Measurements from ENCODE around the gene PLCH2.

DNA sequence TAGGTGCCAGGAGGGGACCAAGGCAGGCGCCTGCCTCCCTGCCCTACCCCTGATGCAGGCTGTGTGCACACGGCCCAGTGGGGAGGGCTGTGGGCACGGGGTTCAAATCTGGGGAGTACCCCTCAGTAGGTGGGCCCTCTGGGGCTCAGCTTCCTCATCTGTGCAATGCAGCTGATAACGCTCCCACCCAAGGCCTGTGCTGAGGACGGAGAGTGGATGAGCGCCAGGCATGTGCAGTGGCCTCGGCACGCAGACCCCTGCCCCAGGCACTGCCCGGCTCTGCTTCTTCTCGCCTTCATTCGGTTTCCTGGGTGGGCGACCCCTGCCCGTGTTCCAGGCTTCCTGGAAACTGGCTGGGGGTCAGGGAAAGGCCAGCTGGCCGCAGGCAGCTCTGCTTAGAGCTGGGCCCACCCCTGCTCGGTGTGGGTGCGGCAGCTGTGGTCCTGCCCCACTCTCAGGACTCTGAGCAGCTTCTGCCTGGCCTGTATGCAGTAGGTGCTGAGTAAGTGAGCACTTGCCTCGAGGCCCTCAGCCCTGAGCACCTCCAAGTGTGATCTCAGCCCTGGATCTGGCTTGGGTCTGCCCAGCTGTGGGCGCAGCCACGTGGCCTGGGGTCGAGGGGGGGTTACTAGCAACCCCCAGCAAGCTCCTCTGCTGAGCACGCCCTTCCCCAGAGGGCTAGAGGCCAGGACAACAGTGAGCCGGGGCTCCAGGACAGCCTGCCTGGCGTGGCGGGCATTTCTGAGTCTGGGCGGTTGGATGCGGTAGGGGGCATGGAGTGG lies 68.2 kb downstream of the PLCH2 start:
- no peak for TF ChIP-seq CTCF (IDR thresholded peaks at IDR 0.05; ENCODE audit: poor library complexity, severe bottlenecking)
- TF ChIP-seq POLR2AphosphoS5 (IDR thresholded peaks at IDR 0.05), result no peak
- no peak for TF ChIP-seq EZH2 (IDR thresholded peaks at IDR 0.05; ENCODE audit: borderline replicate concordance, insufficient read depth, low read length, poor library complexity, severe bottlenecking)
- TF ChIP-seq MXI1 (conservative IDR thresholded peaks at IDR 0.05; ENCODE audit: poor library complexity, severe bottlenecking), result no peak
- TF ChIP-seq, protein P1, sequence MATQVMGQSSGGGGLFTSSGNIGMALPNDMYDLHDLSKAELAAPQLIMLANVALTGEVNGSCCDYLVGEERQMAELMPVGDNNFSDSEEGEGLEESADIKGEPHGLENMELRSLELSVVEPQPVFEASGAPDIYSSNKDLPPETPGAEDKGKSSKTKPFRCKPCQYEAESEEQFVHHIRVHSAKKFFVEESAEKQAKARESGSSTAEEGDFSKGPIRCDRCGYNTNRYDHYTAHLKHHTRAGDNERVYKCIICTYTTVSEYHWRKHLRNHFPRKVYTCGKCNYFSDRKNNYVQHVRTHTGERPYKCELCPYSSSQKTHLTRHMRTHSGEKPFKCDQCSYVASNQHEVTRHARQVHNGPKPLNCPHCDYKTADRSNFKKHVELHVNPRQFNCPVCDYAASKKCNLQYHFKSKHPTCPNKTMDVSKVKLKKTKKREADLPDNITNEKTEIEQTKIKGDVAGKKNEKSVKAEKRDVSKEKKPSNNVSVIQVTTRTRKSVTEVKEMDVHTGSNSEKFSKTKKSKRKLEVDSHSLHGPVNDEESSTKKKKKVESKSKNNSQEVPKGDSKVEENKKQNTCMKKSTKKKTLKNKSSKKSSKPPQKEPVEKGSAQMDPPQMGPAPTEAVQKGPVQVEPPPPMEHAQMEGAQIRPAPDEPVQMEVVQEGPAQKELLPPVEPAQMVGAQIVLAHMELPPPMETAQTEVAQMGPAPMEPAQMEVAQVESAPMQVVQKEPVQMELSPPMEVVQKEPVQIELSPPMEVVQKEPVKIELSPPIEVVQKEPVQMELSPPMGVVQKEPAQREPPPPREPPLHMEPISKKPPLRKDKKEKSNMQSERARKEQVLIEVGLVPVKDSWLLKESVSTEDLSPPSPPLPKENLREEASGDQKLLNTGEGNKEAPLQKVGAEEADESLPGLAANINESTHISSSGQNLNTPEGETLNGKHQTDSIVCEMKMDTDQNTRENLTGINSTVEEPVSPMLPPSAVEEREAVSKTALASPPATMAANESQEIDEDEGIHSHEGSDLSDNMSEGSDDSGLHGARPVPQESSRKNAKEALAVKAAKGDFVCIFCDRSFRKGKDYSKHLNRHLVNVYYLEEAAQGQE (IDR thresholded peaks at IDR 0.05; ENCODE audit: borderline replicate concordance), result no peak
